Mesothelial cell of epicardium (in vitro differentiated cells): ENCODE data around the gene ALDH1A3. TPM values are rescaled to one million over a fixed set of nuclear protein-coding genes. Genes with fewer than 3 reads are reported as not detected.

ENCODE experiments used
- DNase-seq, 2 experiments: peaks; one replicate each; pipeline ENCODE4 v3.0.0; 2021; ENCODE audit warnings: low spot score in 2 of 2; ENCODE audit not compliant: unreplicated experiment in 2 of 2
- H3K27ac Mint-ChIP-seq: 2 replicates; pipeline ENCODE4 v1.8.0; 2021; ENCODE audit warnings: mixed read lengths
- H3K27me3 Mint-ChIP-seq: 2 replicates; pipeline ENCODE4 v1.8.0; 2021; ENCODE audit warnings: low read depth, mixed read lengths
- H3K36me3 Mint-ChIP-seq: 2 replicates; pipeline ENCODE4 v1.8.0; 2021; ENCODE audit warnings: mixed read lengths
- H3K4me1 Mint-ChIP-seq: 2 replicates; pipeline ENCODE4 v1.8.0; 2021; ENCODE audit warnings: mixed read lengths
- H3K4me3 Mint-ChIP-seq: 2 replicates; pipeline ENCODE4 v1.8.0; 2021; ENCODE audit warnings: mild to moderate bottlenecking, moderate library complexity, mixed read lengths
- H3K9me3 Mint-ChIP-seq: 2 replicates; pipeline ENCODE4 v1.8.0; 2021; ENCODE audit warnings: mixed read lengths
- total RNA-seq: library from RNA; stranded (reverse); gene quantifications from 3 replicates; pipeline ENCODE4 v1.2.1, GENCODE V29; 2021
- TF ChIP-seq, protein P1 (sequence below): fragments of 200-600 bp; sonication (generic); IDR thresholded peaks from one replicate; pipeline ENCODE4 v1.5.0; 2021; ENCODE audit warnings: antibody characterized with exemption; ENCODE audit not compliant: unreplicated experiment

Gene ALDH1A3
- total RNA-seq, 1 donor from 2014 or later = not detected

- DNase-seq = no peak
Observed at GRCh38 chr15:100926258-100926657, 46.6 kb downstream of the ALDH1A3 start.

DNA sequence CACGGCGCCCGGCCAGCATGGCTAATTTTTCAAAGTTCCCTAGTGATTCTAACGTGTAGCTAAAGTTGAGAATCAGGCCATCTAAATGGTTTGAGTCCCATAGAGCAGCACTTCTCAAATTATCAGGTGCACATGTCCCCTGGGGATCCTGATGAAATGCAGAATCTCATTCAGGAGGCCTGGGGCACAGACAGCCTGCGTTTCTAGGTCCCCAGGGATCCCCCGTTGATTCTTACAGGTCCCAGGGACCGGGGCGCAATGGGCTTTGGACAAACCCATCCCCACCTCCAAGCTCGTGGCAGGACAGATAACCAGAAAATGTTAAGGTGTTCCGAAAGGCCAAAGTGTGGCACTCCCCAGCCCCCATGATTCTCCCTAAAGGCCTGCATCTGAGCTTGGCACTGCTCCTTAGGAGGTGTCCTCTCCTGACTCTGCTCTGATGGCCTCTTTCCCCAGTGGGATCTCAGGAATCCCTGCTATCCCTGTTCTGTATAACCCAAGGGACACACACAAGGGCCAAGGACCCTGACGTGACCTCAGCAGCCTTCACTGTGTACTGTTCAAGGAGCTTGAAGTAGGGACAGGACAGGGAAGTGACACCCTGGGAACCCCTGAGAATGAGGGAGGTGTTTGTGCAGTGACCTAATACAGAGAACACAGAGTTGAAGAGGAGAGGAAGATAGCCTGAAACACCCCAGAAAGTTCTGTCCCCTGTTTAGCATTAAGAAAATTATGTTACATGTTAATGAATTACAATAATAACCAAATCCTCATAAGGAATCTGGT lies 47.5 kb downstream of the ALDH1A3 start:
- H3K27ac Mint-ChIP-seq = no peak overlapping the region
- no peak overlapping the region for H3K4me3 Mint-ChIP-seq
- DNase-seq = no peak
- TF ChIP-seq, protein P1, sequence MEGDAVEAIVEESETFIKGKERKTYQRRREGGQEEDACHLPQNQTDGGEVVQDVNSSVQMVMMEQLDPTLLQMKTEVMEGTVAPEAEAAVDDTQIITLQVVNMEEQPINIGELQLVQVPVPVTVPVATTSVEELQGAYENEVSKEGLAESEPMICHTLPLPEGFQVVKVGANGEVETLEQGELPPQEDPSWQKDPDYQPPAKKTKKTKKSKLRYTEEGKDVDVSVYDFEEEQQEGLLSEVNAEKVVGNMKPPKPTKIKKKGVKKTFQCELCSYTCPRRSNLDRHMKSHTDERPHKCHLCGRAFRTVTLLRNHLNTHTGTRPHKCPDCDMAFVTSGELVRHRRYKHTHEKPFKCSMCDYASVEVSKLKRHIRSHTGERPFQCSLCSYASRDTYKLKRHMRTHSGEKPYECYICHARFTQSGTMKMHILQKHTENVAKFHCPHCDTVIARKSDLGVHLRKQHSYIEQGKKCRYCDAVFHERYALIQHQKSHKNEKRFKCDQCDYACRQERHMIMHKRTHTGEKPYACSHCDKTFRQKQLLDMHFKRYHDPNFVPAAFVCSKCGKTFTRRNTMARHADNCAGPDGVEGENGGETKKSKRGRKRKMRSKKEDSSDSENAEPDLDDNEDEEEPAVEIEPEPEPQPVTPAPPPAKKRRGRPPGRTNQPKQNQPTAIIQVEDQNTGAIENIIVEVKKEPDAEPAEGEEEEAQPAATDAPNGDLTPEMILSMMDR = no peak
- H3K4me1 Mint-ChIP-seq = peaks cover 19% of the 10 kb centered on the region
- no peaks in the 10 kb centered on the region for H3K9me3 Mint-ChIP-seq
- H3K36me3 Mint-ChIP-seq = no peaks in the 10 kb centered on the region
- peaks cover 25% of the 10 kb centered on the region for H3K27me3 Mint-ChIP-seq

More at GRCh38 chr15:100926258-100926657, 46.6 kb downstream of the ALDH1A3 start:
- no peak overlapping the region for H3K4me3 Mint-ChIP-seq
- peaks cover 34% of the 10 kb centered on the region for H3K27me3 Mint-ChIP-seq
- peaks cover 19% of the 10 kb centered on the region for H3K4me1 Mint-ChIP-seq
- H3K27ac Mint-ChIP-seq = no peak overlapping the region
- H3K36me3 Mint-ChIP-seq = no peaks in the 10 kb centered on the region
- TF ChIP-seq, protein P1 = no peak
- H3K9me3 Mint-ChIP-seq = no peaks in the 10 kb centered on the region

DNA sequence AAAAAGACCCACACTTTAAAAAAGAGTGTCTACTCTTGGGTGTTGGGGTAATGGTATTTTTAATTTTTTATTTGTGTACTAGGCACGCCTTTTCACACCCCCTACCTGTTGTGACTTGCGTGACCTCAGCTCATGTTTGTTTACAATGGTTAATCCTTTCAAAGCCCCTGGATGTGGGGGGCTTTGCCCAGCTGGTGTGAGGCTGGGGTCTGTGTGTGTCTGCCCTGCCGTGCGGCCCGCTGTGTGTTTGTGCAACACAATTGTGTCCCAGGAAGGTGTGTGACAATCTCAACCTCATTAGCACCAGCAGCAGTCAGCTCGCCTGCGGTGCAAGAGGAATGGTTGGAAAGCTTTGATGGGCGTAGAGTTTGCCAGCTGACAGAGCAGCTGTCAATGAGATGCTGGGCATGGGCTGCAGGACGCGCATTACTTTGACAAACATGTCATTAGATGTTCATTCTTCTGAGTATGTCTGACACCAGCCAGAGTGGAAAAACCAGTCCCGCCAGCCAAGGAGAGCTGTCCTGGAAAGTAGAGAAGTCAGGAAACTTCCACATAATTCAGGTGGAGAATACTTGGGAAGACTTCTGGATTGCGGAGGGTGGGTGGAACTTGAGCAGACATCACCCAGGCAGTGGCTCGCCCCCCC lies 49.1 kb downstream of the ALDH1A3 start:
- H3K36me3 Mint-ChIP-seq = no peaks in the 10 kb centered on the region
- H3K4me1 Mint-ChIP-seq = peaks cover 19% of the 10 kb centered on the region
- H3K27ac Mint-ChIP-seq = no peak overlapping the region
- peaks cover 9% of the 10 kb centered on the region for H3K27me3 Mint-ChIP-seq
- no peaks in the 10 kb centered on the region for H3K9me3 Mint-ChIP-seq
- no peak for DNase-seq
- H3K4me3 Mint-ChIP-seq = no peak overlapping the region
- TF ChIP-seq, protein P1 = no peak

DNA sequence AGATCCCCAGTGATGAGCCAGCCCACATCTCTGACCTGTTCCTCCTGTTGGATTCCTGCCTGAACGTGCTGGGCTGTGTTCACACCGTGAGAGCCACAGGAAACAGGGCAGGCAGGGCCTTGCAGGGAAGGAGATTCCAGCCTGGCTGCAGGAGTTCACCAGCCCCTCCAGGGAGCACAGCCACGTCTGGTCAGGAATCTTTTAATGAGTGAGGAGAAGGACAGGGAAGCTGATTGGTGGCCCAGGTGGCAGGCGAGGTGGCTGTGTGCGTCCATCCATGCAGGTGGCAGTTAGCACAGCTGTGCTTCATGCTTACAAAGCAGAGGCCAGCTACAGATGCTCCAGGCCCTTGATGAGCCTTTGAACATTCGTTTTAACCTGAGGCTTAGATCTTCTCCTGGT lies 50.0 kb downstream of the ALDH1A3 start:
- Mint-ChIP-seq H3K4me3 (no peak overlapping the region), H3K27ac (peak overlapping the region; percentile 31), H3K36me3 (no peaks in the 10 kb centered on the region), H3K27me3 (peaks cover 1% of the 10 kb centered on the region), H3K4me1 (peaks cover 19% of the 10 kb centered on the region), H3K9me3 (no peaks in the 10 kb centered on the region)
- TF ChIP-seq, protein P1 = no peak
- no peak for DNase-seq

GRCh38 chr15:100930306-100930848 lies 50.7 kb downstream of the ALDH1A3 start:
- Mint-ChIP-seq H3K4me3 (no peak overlapping the region), H3K4me1 (peaks cover 19% of the 10 kb centered on the region), H3K27ac (no peak overlapping the region), H3K36me3 (no peaks in the 10 kb centered on the region), H3K27me3 (no peaks in the 10 kb centered on the region), H3K9me3 (no peaks in the 10 kb centered on the region)
- TF ChIP-seq, protein P1 = no peak
- no peak for DNase-seq
